NCI-H446 (cell line): ENCODE data around the gene JAM3.
"Not testable (repeated sequence)": the region's sequence is repeated elsewhere in the genome, so short reads cannot be mapped to it uniquely, and the experiment has no call there.

Experiments
- DNase-seq, 2 experiments: peaks; one replicate each; lab custom pipeline; 2025; lab: John Stamatoyannopoulos, UW

Gene JAM3

GRCh38 chr11:134062265-134063123 lies 6.4 kb upstream of the JAM3 start:
- peak in 1 of 2 experiments; percentile 60 for DNase-seq

- no peak for DNase-seq
Observed at GRCh38 chr11:134063124-134063495, 5.8 kb upstream of the JAM3 start.

- DNase-seq: no peak
Observed at GRCh38 chr11:134063991-134064747, 4.7 kb upstream of the JAM3 start.

- DNase-seq: no peak
Observed at GRCh38 chr11:134065381-134065780, 3.5 kb upstream of the JAM3 start.

- DNase-seq: no peak
Observed at GRCh38 chr11:134066943-134067885, 1.7 kb upstream of the JAM3 start.

- peak in 1 of 2 experiments; percentile 40 for DNase-seq
Observed at GRCh38 chr11:134069426-134070341, 812 bp downstream of the JAM3 start.

GRCh38 chr11:134070342-134070845 lies 1.5 kb downstream of the JAM3 start:
- no peak for DNase-seq

- no peak for DNase-seq
Observed at GRCh38 chr11:134071306-134071705, 2.4 kb downstream of the JAM3 start.

GRCh38 chr11:134071766-134072402 lies 3.0 kb downstream of the JAM3 start:
- no peak for DNase-seq

- DNase-seq: no peak
Observed at GRCh38 chr11:134072844-134073243, 4.0 kb downstream of the JAM3 start.

GRCh38 chr11:134074346-134074745 lies 5.5 kb downstream of the JAM3 start:
- no peak for DNase-seq

- DNase-seq: no peak
Observed at GRCh38 chr11:134074766-134075165, 5.9 kb downstream of the JAM3 start.

- DNase-seq: no peak
Observed at GRCh38 chr11:134079317-134079716, 10.4 kb downstream of the JAM3 start.

GRCh38 chr11:134081258-134081657 lies 12.4 kb downstream of the JAM3 start:
- DNase-seq: not testable (repeated sequence)

GRCh38 chr11:134082990-134083389 lies 14.1 kb downstream of the JAM3 start:
- no peak for DNase-seq

- no peak for DNase-seq
Observed at GRCh38 chr11:134086376-134086775, 17.5 kb downstream of the JAM3 start.

GRCh38 chr11:134092006-134092405 lies 23.1 kb downstream of the JAM3 start:
- DNase-seq: not testable (repeated sequence)

- no peak for DNase-seq
Observed at GRCh38 chr11:134097166-134097565, 28.3 kb downstream of the JAM3 start.

GRCh38 chr11:134098566-134099184 lies 29.8 kb downstream of the JAM3 start:
- DNase-seq: no peak

- DNase-seq: no peak
Observed at GRCh38 chr11:134100171-134100570, 31.3 kb downstream of the JAM3 start.
